SK-N-SH (cell line): Measurements from ENCODE around the gene CALN1. TPM values are rescaled to one million over a fixed set of nuclear protein-coding genes. Genes with fewer than 3 reads are reported as not detected.

ENCODE experiments used
- CTCF ChIA-PET: fragments of 300-600, 350-600 bp; formaldehyde crosslinking; extraction: SDS; loops from one replicate; lab custom pipeline; 2021; lab: Yijun Ruan, JAX
- POLR2A ChIA-PET: fragments of 350-600 bp; sonication (Branson Sonifier 250); formaldehyde crosslinking; extraction: SDS; loops from one replicate; lab custom pipeline; 2020; ENCODE audit warnings: antibody characterized with exemption, inconsistent platforms; lab: Yijun Ruan, JAX
- DNase-seq: peaks from one replicate; pipeline ENCODE4 v3.0.0; 2012
- H2AFZ ChIP-seq: fragments of 200-600 bp; sonication (generic); 2 replicates; pipeline ENCODE4 v1.8.1; 2016; ENCODE audit warnings: antibody characterized with exemption, mild to moderate bottlenecking, low read depth
- H3F3A ChIP-seq: fragments of 200-600 bp; sonication (generic); replicated peaks from 2 replicates; pipeline ENCODE3; 2016; ENCODE audit warnings: antibody characterized with exemption, mild to moderate bottlenecking; ENCODE audit not compliant: insufficient read depth
- H3K27ac ChIP-seq, 2 experiments: fragments of 200-500 bp in 1 of 2; fragments of 200-600 bp in 1 of 2; sonication (Bioruptor generic) in 1 of 2; sonication (generic), shearing (Covaris generic) in 1 of 2; 2 replicates each; pipeline versions ENCODE4 v1.5.1 to v1.6.1; 2014 to 2016; ENCODE audit warnings: low read depth in 2 of 2, inconsistent platforms in 1 of 2, low read length in 1 of 2, mild to moderate bottlenecking in 1 of 2, mixed read lengths in 1 of 2
- H3K27me3 ChIP-seq: fragments of 200-600 bp; sonication (generic), shearing (Covaris generic); 2 replicates; pipeline ENCODE4 v1.6.1; 2016; ENCODE audit warnings: mixed run types; ENCODE audit not compliant: insufficient read depth
- H3K36me3 ChIP-seq, 2 experiments: fragments of 200-500 bp in 1 of 2; fragments of 200-600 bp in 1 of 2; sonication (Bioruptor generic) in 1 of 2; sonication (generic) in 1 of 2; replicated peaks in 1 of 2; 2 replicates each; pipeline versions ENCODE3 to v1.5.1; 2014 to 2016; ENCODE audit warnings: low read length in 1 of 2, mild to moderate bottlenecking in 1 of 2; ENCODE audit not compliant: insufficient read depth in 2 of 2, control insufficient read depth in 1 of 2
- H3K4me1 ChIP-seq, 2 experiments: fragments of 200-500 bp in 1 of 2; fragments of 200-600 bp in 1 of 2; sonication (Bioruptor generic) in 1 of 2; sonication (generic), shearing (Covaris generic) in 1 of 2; 2 replicates each; pipeline versions ENCODE4 v1.5.1 to v1.6.1; 2014 to 2016; ENCODE audit warnings: low read depth in 1 of 2, low read length in 1 of 2, mixed run types in 1 of 2; ENCODE audit not compliant: insufficient read depth in 2 of 2, control insufficient read depth in 1 of 2
- H3K4me2 ChIP-seq: fragments of 200-600 bp; sonication (generic), shearing (Covaris generic); 2 replicates; pipeline ENCODE4 v1.6.1; 2017; ENCODE audit warnings: mixed run types
- H3K4me3 ChIP-seq, 2 experiments: fragments of 200-500 bp in 1 of 2; fragments of 200-600 bp in 1 of 2; sonication (Bioruptor generic) in 1 of 2; sonication (generic), shearing (Covaris generic) in 1 of 2; 2 replicates each; pipeline versions ENCODE4 v1.5.1 to v1.8.1; 2014 to 2016; ENCODE audit warnings: low read depth in 2 of 2, inconsistent platforms in 1 of 2, low read length in 1 of 2, mild to moderate bottlenecking in 1 of 2, mixed read lengths in 1 of 2, moderate library complexity in 1 of 2
- H3K79me2 ChIP-seq: fragments of 200-600 bp; sonication (generic); 2 replicates; pipeline ENCODE4 v1.8.1; 2017; ENCODE audit warnings: mild to moderate bottlenecking; ENCODE audit not compliant: insufficient read depth
- H3K9ac ChIP-seq: fragments of 200-600 bp; sonication (generic); 2 replicates; pipeline ENCODE4 v1.6.1; 2017; ENCODE audit warnings: mixed run types
- H3K9me2 ChIP-seq: fragments of 200-600 bp; sonication (generic); 2 replicates; pipeline ENCODE4 v1.6.1; 2017; ENCODE audit warnings: mixed run types
- H3K9me3 ChIP-seq: fragments of 200-600 bp; sonication (generic); 2 replicates; pipeline ENCODE4 v1.6.1; 2017; ENCODE audit warnings: mixed run types, mild to moderate bottlenecking, moderate library complexity
- H4K20me1 ChIP-seq: fragments of 200-600 bp; sonication (generic); 2 replicates; pipeline ENCODE4 v1.6.1; 2017; ENCODE audit warnings: mild to moderate bottlenecking, mixed run types; ENCODE audit not compliant: insufficient read depth
- CTCF ChIP-seq: fragments of 200-600 bp; sonication (generic); IDR thresholded peaks from 2 replicates; pipeline ENCODE4 v1.6.1; 2017; ENCODE audit warnings: antibody characterized with exemption, mild to moderate bottlenecking, moderate library complexity
- EZH2phosphoT487 ChIP-seq: fragments of 200-600 bp; sonication (generic); IDR thresholded peaks from 2 replicates; pipeline ENCODE4 v1.6.1; 2017; ENCODE audit warnings: low read depth, mixed run types, mild to moderate bottlenecking, antibody characterized with exemption, moderate library complexity, borderline replicate concordance
- FOXM1 ChIP-seq: IDR thresholded peaks from 2 replicates; pipeline ENCODE4 v1.4.0; 2012; ENCODE audit warnings: low read depth, mild to moderate bottlenecking
- REST ChIP-seq: IDR thresholded peaks from 2 replicates; pipeline ENCODE4 v1.6.1; 2012; ENCODE audit warnings: mild to moderate bottlenecking, low read depth, low read length, moderate library complexity
- RFX5 ChIP-seq: IDR thresholded peaks from 2 replicates; pipeline ENCODE4 v1.6.1; 2012; ENCODE audit warnings: mild to moderate bottlenecking, improper control_type of control experiment, low read length
- RXRA ChIP-seq: IDR thresholded peaks from 2 replicates; pipeline ENCODE4 v1.4.0; 2012; ENCODE audit warnings: low read depth, mild to moderate bottlenecking, borderline replicate concordance
- TCF12 ChIP-seq: IDR thresholded peaks from 2 replicates; pipeline ENCODE4 v1.4.0; 2012
- TEAD4 ChIP-seq: IDR thresholded peaks from 2 replicates; pipeline ENCODE4 v1.4.0; 2012; ENCODE audit warnings: mild to moderate bottlenecking, borderline replicate concordance; ENCODE audit not compliant: insufficient read depth
- USF1 ChIP-seq: IDR thresholded peaks from 2 replicates; pipeline ENCODE4 v1.4.0; 2012; ENCODE audit warnings: low read depth, borderline replicate concordance
- ZBTB33 ChIP-seq: IDR thresholded peaks from 2 replicates; pipeline ENCODE4 v1.4.0; 2012; ENCODE audit warnings: low read depth, borderline replicate concordance
- WGBS: methylation state at CpG from one replicate; pipeline ENCODE4 v1.1.6; 2017; ENCODE audit warnings: low lambda C conversion rate; 5-methylcytosine and 5-hydroxymethylcytosine counted together
- polyA plus RNA-seq, 3 experiments: library from polyadenylated mRNA; depleted of rRNA; stranded (reverse); fragments of >200 nt; gene quantifications; 2 replicates each; pipeline ENCODE4 v1.2.3, GENCODE V29; 2012

The CALN1 gene
- polyA plus RNA-seq, 1 of the 3 experiments (the other 2 are of a cell fraction): not detected

- TF ChIP-seq REST (no peak), TEAD4 (no peak), TCF12 (no peak), USF1 (no peak), RXRA (no peak)
Measured at GRCh38 chr7:71843676-71844075, 568.5 kb downstream of the CALN1 start (continued).

GRCh38 chr7:71842786-71843185 lies 569.4 kb downstream of the CALN1 start:
- Histone ChIP-seq H3K36me3 (no peaks in the 10 kb centered on the region), H3K27ac (no peak overlapping the region), H3K9ac (no peak overlapping the region), H3F3A (no peaks in the 10 kb centered on the region), H3K79me2 (no peaks in the 10 kb centered on the region)
- POLR2A ChIA-PET: no interaction called here
- 0% methylated on average over 3 of the region's 3 CpGs for WGBS
- CTCF ChIA-PET: no interaction called here
- TF ChIP-seq FOXM1 (no peak), EZH2phosphoT487 (no peak), CTCF (no peak), ZBTB33 (no peak), RFX5 (no peak), USF1 (no peak), RXRA (no peak)
- TF ChIP-seq, all 33 proteins: peak for 0
- Histone ChIP-seq H3K9me2 (no peaks in the 10 kb centered on the region), H2AFZ (no peak overlapping the region), H3K4me2 (no peak overlapping the region), H4K20me1 (no peaks in the 10 kb centered on the region), H3K4me1 (no peaks in the 10 kb centered on the region), H3K4me3 (no peak overlapping the region), H3K27me3 (no peaks in the 10 kb centered on the region), H3K9me3 (no peaks in the 10 kb centered on the region)
- no peak for DNase-seq
